OCI-LY7 (cell line): ENCODE data around the gene ADAM33.

ENCODE experiments used
- CTCF ChIP-seq: fragments of 200-600 bp; sonication (generic); conservative IDR thresholded peaks from 2 replicates; pipeline ENCODE4 v1.5.1; 2014; ENCODE audit warnings: mild to moderate bottlenecking, antibody characterized with exemption, low read length, moderate library complexity, mixed read lengths
- EZH2phosphoT487 ChIP-seq: fragments of 200-600 bp; sonication (generic); IDR thresholded peaks from 2 replicates; pipeline ENCODE4 v1.6.1; 2018; ENCODE audit warnings: low read depth, borderline replicate concordance, mild to moderate bottlenecking, mixed run types, antibody characterized with exemption, low read length, moderate library complexity, mixed read lengths

GRCh38 chr20:3707508-3707899 is 25.7 kb upstream of the ADAM33 start:
- TF ChIP-seq CTCF (no peak), EZH2phosphoT487 (no peak)
